HG03354 (cell line): ENCODE data around the gene DCC.
"Not testable (repeated sequence)": the region's sequence is repeated elsewhere in the genome, so short reads cannot be mapped to it uniquely, and the experiment has no call there.

Experiments used
- ATAC-seq: cut with Tn5 transposase; IDR thresholded peaks from one replicate; pipeline ENCODE4 v1.9.1; 2021; ENCODE audit warnings: mild to moderate bottlenecking; ENCODE audit not compliant: unreplicated experiment, poor library complexity, severe bottlenecking

The DCC gene

DNA sequence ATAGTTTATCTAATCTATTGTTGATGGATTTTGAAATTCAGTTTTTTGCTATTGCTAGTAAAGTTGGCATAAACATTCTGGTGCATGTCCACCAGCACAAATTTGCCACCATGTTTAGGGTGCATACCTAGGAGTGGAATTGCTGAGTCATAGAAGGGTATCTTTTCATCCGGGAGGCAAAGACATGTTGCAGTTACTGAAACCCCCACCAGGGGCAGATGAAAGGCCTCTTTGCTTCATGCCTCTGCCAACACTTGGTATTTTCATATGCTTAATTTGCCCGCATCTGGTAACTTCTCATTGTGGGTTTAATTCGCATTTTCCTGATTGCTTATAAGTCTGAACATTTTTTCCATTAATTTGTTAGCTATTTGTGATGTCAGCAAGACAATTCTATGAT, 8.2 kb downstream of the DCC start:
- no peak for ATAC-seq

- ATAC-seq: no peak
Measured at GRCh38 chr18:52349498-52349897, 9.5 kb downstream of the DCC start.

GRCh38 chr18:52352920-52353319, 12.9 kb downstream of the DCC start:
- no peak for ATAC-seq

DNA sequence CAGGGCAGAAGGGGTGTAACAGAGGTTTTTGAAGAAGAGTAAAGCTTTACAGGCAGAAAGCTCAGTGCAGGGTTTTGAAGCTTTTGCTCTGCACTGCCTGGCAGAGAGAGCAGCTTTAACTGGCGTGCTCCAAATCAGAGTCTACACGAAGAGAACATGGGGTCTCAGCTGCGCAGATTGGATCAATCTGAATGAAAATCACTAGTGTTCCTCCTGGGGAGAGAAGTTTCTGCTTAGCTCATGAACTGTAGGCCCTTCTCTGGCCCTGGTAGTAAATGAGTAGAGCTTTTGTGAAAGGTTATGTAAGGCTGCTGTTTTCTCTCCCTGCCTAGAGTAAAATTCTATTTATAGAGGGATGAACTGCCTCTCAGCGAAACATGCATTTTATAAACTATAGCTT, 13.6 kb downstream of the DCC start:
- ATAC-seq: no peak

DNA sequence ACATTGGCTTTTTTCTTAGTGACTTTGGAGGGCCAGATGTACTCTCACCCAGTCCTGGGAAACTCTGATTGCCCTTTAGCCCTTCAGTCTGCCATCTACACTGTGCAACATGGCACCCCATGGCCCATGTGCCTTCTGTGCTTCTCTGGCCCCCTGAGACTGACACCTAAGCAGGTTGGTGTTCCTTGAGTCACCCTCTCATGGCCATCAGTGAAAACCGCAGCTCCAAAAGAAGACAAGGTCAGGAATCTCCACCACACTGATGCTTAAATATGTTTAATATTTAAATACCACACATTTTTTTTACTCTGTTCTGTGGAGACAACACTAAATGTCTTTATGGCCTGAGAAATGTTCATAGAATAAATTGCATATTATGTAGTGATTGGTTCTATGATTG, 23.9 kb downstream of the DCC start:
- no peak for ATAC-seq

DNA sequence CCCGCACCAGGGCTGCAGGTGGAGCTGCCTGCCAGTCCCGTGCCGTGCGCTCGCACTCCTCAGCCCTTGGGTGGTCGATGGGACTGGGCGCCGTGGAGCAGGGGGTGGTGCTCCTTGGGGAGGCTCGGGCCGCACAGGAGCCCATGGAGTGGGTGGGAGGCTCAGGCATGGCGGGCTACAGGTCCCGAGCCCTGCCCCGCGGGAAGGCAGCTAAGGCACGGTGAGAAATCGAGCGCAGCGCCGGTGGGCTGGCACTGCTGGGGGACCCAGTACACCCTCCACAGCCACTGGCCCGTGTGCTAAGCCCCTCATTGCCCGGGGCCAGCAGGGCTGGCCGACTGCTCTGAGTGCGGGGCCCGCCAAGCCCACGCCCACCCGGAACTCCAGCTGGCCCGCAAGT, 26.9 kb downstream of the DCC start:
- ATAC-seq: not testable (repeated sequence)

DNA sequence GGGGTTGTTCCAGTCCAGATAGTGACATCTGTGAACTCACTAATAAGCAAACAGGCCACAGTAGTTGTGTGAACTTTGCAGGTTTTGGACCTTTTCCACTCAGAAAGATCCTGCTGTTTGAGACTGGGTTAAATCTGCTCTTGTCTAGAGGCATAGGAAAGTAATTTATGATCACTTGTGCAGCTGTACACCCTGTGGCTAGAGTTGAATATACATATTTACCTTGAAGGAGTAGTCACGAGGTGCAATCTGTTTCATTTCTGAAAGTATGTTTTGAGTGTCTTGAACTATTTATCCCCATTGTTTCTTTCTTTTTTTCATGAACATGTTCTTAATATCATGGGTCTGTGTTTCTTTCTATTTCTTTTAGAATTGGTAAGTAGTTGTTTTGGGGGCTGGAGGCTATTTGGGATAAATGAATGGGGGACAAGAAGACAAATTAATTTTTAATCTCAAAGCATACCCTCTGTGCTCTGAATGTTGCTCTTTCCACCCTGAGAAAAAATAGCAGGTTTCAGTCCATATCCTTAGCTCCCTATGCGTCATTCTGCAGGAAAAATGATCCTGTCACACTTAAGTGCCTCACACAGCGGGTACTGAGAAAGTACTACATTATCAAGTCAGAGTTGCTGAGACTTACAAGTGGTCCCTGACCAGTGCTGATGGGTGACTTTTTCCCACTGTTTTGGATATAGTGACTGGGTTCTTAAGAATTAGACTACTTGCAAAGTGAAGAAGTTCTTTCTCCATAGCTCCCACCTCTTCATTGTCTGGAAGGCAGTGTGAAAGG, 28.2 kb downstream of the DCC start:
- ATAC-seq: no peak

- no peak for ATAC-seq
Measured at GRCh38 chr18:52370841-52371240, 30.8 kb downstream of the DCC start.

DNA sequence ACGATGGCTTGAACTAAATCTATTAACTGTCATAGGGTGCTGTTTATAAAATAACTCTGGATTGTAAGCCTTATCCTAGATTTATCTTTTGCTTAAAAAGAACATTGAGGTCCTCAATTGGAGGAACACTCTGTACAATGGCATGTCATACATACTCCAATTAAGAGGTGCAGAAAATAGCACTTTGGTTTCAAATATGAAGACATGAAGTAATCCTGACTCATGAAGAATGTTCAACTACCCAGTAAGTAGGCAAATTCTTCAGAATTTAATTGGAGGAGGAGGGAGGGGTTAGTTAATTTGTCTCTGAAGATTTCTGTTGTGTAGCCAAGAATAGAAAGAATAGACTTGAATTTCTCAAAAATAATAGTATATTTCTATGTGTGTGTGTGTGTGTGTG, 36.1 kb downstream of the DCC start:
- ATAC-seq: no peak

- ATAC-seq: no peak
Measured at GRCh38 chr18:52377094-52377493, 37.1 kb downstream of the DCC start.

GRCh38 chr18:52386306-52386705, 46.3 kb downstream of the DCC start:
- ATAC-seq: no peak

DNA sequence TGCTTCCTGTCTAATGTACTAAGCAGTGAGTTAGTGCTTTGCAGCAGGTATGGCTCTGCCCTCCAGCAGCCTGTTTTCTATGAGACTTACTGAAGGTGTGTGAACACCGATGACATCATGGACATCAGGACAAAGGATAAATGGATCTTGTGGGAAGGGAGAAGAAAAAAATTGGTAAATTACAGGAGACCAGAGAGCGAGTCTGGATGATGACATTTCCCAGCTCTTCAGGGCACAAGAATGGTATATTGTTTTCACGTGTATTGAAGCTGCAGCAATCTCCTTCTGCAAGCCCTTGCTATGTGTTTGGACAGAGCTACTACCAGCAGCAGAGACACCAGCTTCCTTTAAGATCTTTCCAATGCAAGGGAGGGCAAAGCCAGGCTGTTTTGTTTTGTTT, 47.2 kb downstream of the DCC start:
- no peak for ATAC-seq

GRCh38 chr18:52391810-52392559, 52.0 kb downstream of the DCC start:
- ATAC-seq: peak; percentile 48

DNA sequence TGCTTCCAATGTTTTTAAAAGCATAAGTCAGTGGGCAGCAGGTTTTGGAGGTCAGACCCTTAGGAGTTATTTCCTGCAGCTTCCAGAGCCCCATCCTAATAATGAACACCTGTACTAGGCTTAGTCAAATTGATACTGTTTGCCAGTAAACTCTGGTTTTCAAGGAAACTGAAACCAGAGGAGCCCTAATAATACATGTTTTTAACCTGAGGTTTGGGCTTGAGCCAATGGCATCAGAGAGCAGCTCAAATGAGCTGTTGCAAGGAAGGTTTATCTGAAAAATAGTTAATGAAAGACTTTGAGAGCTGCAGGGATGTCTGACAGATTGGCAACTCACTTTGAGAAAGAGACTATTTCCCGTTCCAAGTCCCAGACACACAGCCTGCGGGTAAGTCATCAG, 54.6 kb downstream of the DCC start:
- peak; percentile 52 for ATAC-seq

DNA sequence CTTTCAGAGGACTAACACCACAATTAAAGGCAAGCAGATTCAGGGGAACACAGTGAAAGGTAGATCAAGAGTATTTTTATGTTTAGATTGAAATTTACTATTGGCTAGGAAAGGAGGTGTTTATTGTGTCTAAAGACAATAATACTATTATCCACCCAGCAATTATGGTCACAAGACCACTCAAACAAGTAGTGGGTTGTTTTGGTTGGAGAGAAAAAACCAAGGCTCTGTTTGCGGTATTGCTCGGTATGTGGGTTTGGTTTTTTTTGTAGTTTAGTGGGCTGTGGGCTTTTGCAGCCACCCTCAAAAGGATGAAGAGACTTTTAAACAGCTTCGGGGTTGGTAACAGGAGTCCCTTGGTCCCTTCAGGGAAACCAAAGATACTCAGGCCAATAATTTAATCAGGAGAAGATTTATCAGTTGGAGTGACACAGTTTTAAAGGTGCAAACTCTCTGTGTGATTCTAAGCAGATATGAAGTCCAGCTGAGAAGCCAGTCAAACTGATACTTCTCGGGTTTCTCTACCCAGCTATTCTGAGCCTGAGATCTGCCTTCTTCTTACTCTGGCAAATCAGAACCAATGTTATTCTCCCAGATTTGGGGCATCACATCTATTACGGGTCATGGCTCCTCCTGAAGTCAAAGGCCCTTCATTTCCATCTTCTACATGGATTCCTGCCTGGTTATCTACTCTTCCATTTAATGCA, 55.3 kb downstream of the DCC start:
- peak; percentile 49 for ATAC-seq

GRCh38 chr18:52401236-52401635, 61.2 kb downstream of the DCC start:
- ATAC-seq: no peak

- no peak for ATAC-seq
Measured at GRCh38 chr18:52402814-52403213, 62.8 kb downstream of the DCC start.

GRCh38 chr18:52403291-52404021, 63.5 kb downstream of the DCC start:
- ATAC-seq: no peak

DNA sequence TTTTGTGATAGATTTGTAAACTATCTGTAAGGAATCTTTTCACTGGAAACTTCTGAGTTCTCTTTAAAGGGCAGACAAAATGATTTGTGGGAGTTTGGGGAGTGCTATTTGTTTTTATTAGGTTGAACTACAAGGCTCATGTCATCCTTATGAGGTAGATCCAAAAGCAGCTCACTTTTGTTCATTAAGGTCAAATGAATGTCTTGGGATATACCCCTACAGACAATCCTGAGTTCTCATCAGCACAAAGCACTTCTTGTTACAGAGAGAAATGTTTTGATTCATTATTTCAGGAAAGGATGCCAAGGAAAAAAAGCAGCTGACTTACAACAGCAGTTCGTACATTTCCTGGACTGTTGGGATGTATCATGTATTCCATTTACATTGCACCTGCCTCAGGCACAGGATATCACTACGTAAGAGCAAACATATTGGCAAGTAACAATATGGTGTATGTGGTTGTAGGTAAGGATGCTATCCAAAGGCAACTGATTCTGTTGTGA, 68.9 kb downstream of the DCC start:
- ATAC-seq: no peak

DNA sequence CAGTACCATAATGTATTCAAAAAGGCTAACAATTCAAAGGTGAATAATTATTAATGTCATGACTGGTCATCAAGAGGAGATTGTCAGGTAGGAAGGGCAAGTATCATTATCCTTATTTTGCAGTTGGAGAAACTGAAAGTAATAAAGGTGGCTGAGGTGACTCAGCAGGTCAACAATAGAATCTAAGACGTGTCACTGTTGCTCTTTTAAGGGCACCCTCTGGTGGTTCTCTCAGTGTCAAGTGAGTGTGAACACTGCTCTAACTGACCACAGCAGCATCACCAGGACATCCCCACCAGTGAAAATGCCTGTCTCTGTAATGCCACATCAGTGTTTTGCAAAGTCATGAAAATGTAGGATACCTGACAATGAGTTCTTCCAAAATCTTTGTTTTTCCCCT, 69.7 kb downstream of the DCC start:
- peak; percentile 91 for ATAC-seq
